ENCODE data around the gene TKFC. TPM values are rescaled to one million over a fixed set of nuclear protein-coding genes. Genes with fewer than 3 reads are reported as not detected.

The TKFC gene
- total RNA-seq, 1 donor from 2014 or later: 17.8 TPM

- H3K36me3 ChIP-seq: peaks cover 100% of the 10 kb centered on the region
- TF ChIP-seq, protein P1, sequence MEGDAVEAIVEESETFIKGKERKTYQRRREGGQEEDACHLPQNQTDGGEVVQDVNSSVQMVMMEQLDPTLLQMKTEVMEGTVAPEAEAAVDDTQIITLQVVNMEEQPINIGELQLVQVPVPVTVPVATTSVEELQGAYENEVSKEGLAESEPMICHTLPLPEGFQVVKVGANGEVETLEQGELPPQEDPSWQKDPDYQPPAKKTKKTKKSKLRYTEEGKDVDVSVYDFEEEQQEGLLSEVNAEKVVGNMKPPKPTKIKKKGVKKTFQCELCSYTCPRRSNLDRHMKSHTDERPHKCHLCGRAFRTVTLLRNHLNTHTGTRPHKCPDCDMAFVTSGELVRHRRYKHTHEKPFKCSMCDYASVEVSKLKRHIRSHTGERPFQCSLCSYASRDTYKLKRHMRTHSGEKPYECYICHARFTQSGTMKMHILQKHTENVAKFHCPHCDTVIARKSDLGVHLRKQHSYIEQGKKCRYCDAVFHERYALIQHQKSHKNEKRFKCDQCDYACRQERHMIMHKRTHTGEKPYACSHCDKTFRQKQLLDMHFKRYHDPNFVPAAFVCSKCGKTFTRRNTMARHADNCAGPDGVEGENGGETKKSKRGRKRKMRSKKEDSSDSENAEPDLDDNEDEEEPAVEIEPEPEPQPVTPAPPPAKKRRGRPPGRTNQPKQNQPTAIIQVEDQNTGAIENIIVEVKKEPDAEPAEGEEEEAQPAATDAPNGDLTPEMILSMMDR (IDR thresholded peaks at IDR 0.05; ENCODE audit: borderline replicate concordance): no peak
- H3K4me3 ChIP-seq: no peak overlapping the region
- no peak overlapping the region for H3K27ac ChIP-seq (replicated peaks)
- H3K27me3 ChIP-seq (ENCODE audit: low read depth): no peaks in the 10 kb centered on the region
- H3K9me3 ChIP-seq (replicated peaks): no peaks in the 10 kb centered on the region
- intact Hi-C loops (cut with micrococcal nuclease): no loop called here
- no peaks in the 10 kb centered on the region for H3K4me1 ChIP-seq
- no peak for DNase-seq
Observed at GRCh38 chr11:61306221-61306620, 26.8 kb upstream of the TKFC start.

GRCh38 chr11:61307354-61307753, 25.7 kb upstream of the TKFC start:
- intact Hi-C loops (cut with micrococcal nuclease): no loop called here
- TF ChIP-seq, protein P1 (IDR thresholded peaks at IDR 0.05; ENCODE audit: borderline replicate concordance): no peak
- H3K4me1 ChIP-seq: no peaks in the 10 kb centered on the region
- H3K36me3 ChIP-seq: peaks cover 100% of the 10 kb centered on the region
- no peaks in the 10 kb centered on the region for H3K27me3 ChIP-seq (ENCODE audit: low read depth)
- no peak for DNase-seq
- no peak overlapping the region for H3K27ac ChIP-seq (replicated peaks)
- H3K9me3 ChIP-seq (replicated peaks): no peaks in the 10 kb centered on the region
- no peak overlapping the region for H3K4me3 ChIP-seq

GRCh38 chr11:61309141-61309540, 23.9 kb upstream of the TKFC start:
- Histone ChIP-seq H3K36me3 (peaks cover 100% of the 10 kb centered on the region), H3K4me1 (no peaks in the 10 kb centered on the region), H3K9me3 (replicated peaks) (no peaks in the 10 kb centered on the region), H3K27ac (replicated peaks) (no peak overlapping the region), H3K27me3 (ENCODE audit: low read depth) (no peaks in the 10 kb centered on the region), H3K4me3 (no peak overlapping the region)
- intact Hi-C loops (cut with micrococcal nuclease): no loop called here
- no peak for DNase-seq
- TF ChIP-seq, protein P1 (IDR thresholded peaks at IDR 0.05; ENCODE audit: borderline replicate concordance): no peak

DNA sequence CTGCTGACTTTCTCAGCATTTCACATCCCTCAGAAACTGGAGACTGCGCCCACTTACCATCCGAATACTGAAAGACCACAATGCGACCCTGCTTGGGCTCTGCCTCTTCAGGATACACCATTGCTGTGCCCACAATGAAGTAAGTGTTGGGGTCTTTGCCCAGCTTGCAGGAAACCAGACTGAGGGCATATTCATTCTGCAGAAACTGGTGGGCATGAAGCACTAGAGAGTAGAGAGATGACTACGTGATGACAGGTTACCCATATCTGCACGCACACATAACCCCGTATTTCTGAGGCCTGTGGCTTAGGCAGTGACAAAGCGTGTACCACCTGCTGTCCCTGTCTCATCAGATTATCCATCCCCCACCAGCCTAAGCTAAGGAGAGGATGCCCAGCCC, 23.3 kb upstream of the TKFC start:
- DNase-seq: no peak
- H3K4me1 ChIP-seq: no peaks in the 10 kb centered on the region
- H3K27me3 ChIP-seq (ENCODE audit: low read depth): no peaks in the 10 kb centered on the region
- H3K27ac ChIP-seq (replicated peaks): no peak overlapping the region
- H3K4me3 ChIP-seq: no peak overlapping the region
- no peaks in the 10 kb centered on the region for H3K9me3 ChIP-seq (replicated peaks)
- H3K36me3 ChIP-seq: peaks cover 100% of the 10 kb centered on the region
- TF ChIP-seq, protein P1 (IDR thresholded peaks at IDR 0.05; ENCODE audit: borderline replicate concordance): no peak
- intact Hi-C loops (cut with micrococcal nuclease): no loop called here

DNA sequence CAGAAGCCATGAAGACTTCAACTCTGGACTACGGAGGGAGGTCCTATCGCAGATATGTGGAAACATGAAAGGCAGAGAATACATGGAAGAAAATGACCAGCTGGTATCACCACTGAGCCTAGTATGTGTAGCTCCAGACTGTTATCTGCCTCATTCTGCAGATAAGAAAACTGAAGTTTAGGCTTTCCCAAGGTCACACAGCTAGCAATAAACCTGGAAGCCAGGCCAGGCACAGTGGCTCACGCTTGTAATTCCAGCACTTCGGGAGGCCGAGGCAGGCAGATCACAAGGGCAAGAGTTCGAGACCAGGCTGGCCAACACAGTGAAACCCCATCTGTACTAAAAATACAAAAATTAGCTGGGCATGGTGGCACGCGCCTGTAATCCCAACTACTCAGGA, 22.3 kb upstream of the TKFC start:
- H3K9me3 ChIP-seq (replicated peaks): no peaks in the 10 kb centered on the region
- H3K36me3 ChIP-seq: peaks cover 100% of the 10 kb centered on the region
- no peaks in the 10 kb centered on the region for H3K27me3 ChIP-seq (ENCODE audit: low read depth)
- H3K4me1 ChIP-seq: no peaks in the 10 kb centered on the region
- no peak overlapping the region for H3K4me3 ChIP-seq
- TF ChIP-seq, protein P1 (IDR thresholded peaks at IDR 0.05; ENCODE audit: borderline replicate concordance): no peak
- DNase-seq: no peak
- no peak overlapping the region for H3K27ac ChIP-seq (replicated peaks)
- intact Hi-C loops (cut with micrococcal nuclease): no loop called here

DNA sequence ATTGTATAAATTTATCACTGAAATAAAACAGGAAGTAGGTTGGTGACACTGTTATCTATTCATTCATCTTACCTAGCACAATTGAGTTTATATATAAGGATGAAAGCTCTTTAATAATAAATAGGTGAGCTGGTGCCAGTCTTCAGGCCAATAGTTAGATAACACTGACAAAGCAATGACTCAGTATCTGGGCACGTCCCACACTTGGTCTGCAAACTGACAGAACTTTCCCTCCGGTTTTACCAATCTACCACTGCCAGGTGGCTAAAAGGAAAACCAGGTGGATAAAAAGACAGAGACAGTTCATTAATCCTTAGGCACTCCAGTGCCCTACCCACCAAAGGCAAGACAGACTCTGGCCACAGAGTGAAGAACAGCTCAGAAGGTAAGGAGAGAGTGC, 17.8 kb upstream of the TKFC start:
- DNase-seq: no peak

More for the DNA sequence above, 17.8 kb upstream of the TKFC start:
- no peak overlapping the region for H3K27ac ChIP-seq (replicated peaks)
- H3K36me3 ChIP-seq: peaks cover 97% of the 10 kb centered on the region
- TF ChIP-seq, protein P1 (IDR thresholded peaks at IDR 0.05; ENCODE audit: borderline replicate concordance): no peak
- no peaks in the 10 kb centered on the region for H3K4me1 ChIP-seq
- no peak overlapping the region for H3K4me3 ChIP-seq
- intact Hi-C loops (cut with micrococcal nuclease): no loop called here
- H3K27me3 ChIP-seq (ENCODE audit: low read depth): no peaks in the 10 kb centered on the region
- H3K9me3 ChIP-seq (replicated peaks): no peaks in the 10 kb centered on the region

All from left ventricle myocardium inferior (tissue), 1 donor.